Pancreas (tissue), 10 donors: ENCODE data around the gene CD52. TPM values are rescaled to one million over a fixed set of nuclear protein-coding genes. Genes with fewer than 3 reads are reported as not detected.
A peak's percentile ranks its signal among the peaks of the same experiment; 100 is the strongest.

Experiments
- ATAC-seq, 4 donors: fragments of 200-7000 bp; cut with Tn5 transposase; one replicate each; pipeline versions ENCODE4 v1.8.0 to v1.9.1; 2020; ENCODE audit warnings: mild to moderate bottlenecking in 4 of 4, moderate library complexity in 4 of 4
- DNase-seq, 6 donors: peaks; one replicate each; pipeline ENCODE4 v3.0.0-alpha.2; 2020
- FAIRE-seq: peaks from 2 replicates; lab custom pipeline; 2012; peaks lifted over from hg19 to GRCh38; lab: Jason Lieb, UNC
- H3K27ac ChIP-seq, 4 donors: fragments of 200-600 bp; sonication (generic); 1 replicate in 3 of 4; 2 replicates in 1 of 4; pipeline versions ENCODE4 v1.5.0 to v1.8.0; 2020
- H3K27me3 ChIP-seq, 4 donors: fragments of 200-600 bp; one replicate each; pipeline ENCODE4 v1.8.0; 2021
- H3K36me3 ChIP-seq, 3 donors: fragments of 200-600 bp; sonication (generic) in 1 of 3; one replicate each; pipeline versions ENCODE4 v1.5.0 to v1.8.0; 2020 to 2021
- H3K4me1 ChIP-seq, 3 donors: fragments of 200-600 bp; one replicate each; pipeline ENCODE4 v1.8.0; 2021
- H3K4me3 ChIP-seq, 4 donors: fragments of 200-600 bp; sonication (generic) in 2 of 4; one replicate each; pipeline versions ENCODE4 v1.5.0 to v1.8.0; 2020 to 2021
- H3K9me3 ChIP-seq, 4 donors: fragments of 200-600 bp; one replicate each; pipeline ENCODE4 v1.8.0; 2021
- CTCF ChIP-seq, 4 donors: fragments of 200-600 bp; sonication (generic) in 3 of 4; IDR thresholded peaks; one replicate each; pipeline versions ENCODE4 v1.5.0 to v1.8.0; 2021; ENCODE audit warnings: antibody characterized with exemption in 4 of 4
- WGBS, 2 donors: extraction: QIAGEN DNeasy Blood & Tissue Kit; methylation state at CpG; one replicate each; pipeline ENCODE4 v1.1.7; 2013; 5-methylcytosine and 5-hydroxymethylcytosine counted together
- intact Hi-C, 3 donors: fragments of 100-400 bp; cut with DNase I; formaldehyde crosslinking; loops; one replicate each; pipeline versions ENCODE4 v1.11.1 to v1.14.2; 2022
- polyA plus RNA-seq, 2 donors: library from polyadenylated mRNA; stranded (reverse); fragments of 200-250 nt; gene quantifications; one replicate each; pipeline ENCODE4 v1.2.3, GENCODE V29; 2013
- total RNA-seq, 6 donors: library from RNA; stranded (reverse); fragmentation: NEBNext Ultra II Directional in 4 of 6; extraction: Animal tissue kit (Norgen Biotek cat#: 25700) in 4 of 6; gene quantifications; one replicate each; pipeline versions ENCODE4 v1.2.1 to v1.2.4, GENCODE V29; 2021 to 2023
- donor health status: healthy with polysubstance abuse.
- donor health status: DM: no; HTN: no; CAD: no; lungs with moderate emphysema.
- donor health status: DM: no; HTN: no; CAD: no.
- donor health status: control.
- donor health status: control.
- donor health status: Bipolar disorder and iron deficiency.
- donor health status: DM: yes; HTN: yes; CAD: no.
- donor health status: DM: no; HTN: no; CAD: no.
- donor health status: DM: no; HTN: no; CAD: no.
- donor health status: DM: yes; HTN: yes; CAD: no.

The CD52 gene
- total and polyA plus RNA-seq, 8 donors = 0.98 to 13.0 (median 3.5) TPM

GRCh38 chr1:26278303-26278702, 39.5 kb upstream of the CD52 start:
- Histone ChIP-seq H3K36me3 (no peaks in the 10 kb centered on the region), H3K4me3 (no peak overlapping the region), H3K4me1 (peaks cover 33 to 53% (median 36%) of the 10 kb centered on the region in 3 donors), H3K9me3 (no peaks in the 10 kb centered on the region), H3K27ac (peak overlapping the region; percentile 62 to 93 (median 89)), H3K27me3 (no peaks in the 10 kb centered on the region)
- ATAC-seq = no peak
- no peak for FAIRE-seq
- TF ChIP-seq CTCF (IDR thresholded peaks at IDR 0.05) = no peak
- no peak for DNase-seq
- WGBS, 2 donors = 60 to 64% methylated on average over 4 of the region's 4 CpGs
- intact Hi-C loops = loop anchor here in 1 of 3 donors (5.0 kb wide), 1 partner anchor 39 kb away; the partner anchor contains the start of gene CD52

DNA sequence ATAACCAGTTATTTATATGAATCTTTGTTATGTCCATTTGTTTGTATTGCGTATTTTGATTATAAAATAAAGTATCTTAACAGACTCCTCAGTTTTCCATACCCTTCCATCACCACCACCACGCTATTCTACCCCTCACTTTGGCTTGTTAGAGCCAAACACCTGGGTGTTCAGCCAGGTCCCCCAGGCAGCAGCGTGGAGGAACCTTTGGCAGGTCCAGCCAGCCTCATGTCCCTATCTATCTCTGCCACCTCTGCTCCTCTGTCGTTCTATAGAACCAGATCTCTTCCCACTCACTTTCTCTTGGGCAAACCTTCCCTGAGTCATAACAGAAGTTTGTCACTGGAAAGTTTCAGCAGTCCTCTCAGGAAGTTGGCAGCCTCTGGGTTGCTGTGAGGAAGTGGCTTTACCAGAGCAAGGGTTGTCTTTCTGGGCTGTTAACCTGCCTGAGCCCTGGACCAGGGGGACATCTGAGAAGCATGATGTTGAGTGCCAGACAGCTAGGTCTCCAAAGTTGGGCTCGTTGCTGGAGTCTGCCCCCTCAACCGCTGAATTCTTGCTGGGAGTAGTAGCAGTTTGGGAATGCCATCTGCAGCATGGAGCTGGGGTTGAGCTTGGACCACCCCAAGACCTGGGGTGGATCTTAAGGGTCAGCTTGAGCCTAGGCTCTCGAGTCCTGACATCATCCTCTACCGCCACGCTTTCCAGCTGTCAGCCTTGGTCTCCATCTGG, 38.9 kb upstream of the CD52 start:
- DNase-seq (peak in 2 of 6 donors; percentile 39 to 46), FAIRE-seq (no peak), ATAC-seq (peak in 3 of 4 donors; percentile 1 to 22 (median 5))
- H3K27me3 ChIP-seq = no peaks in the 10 kb centered on the region
- 49 to 55% methylated on average over 9 of the region's 9 CpGs for WGBS, 2 donors
- H3K36me3 ChIP-seq = no peaks in the 10 kb centered on the region
- no peaks in the 10 kb centered on the region for H3K9me3 ChIP-seq
- peak overlapping the region; percentile 85 to 95 (median 93) for H3K27ac ChIP-seq
- peaks cover 33 to 53% (median 36%) of the 10 kb centered on the region in 3 donors for H3K4me1 ChIP-seq
- peak overlapping the region in 3 of 4 donors; percentile 68 to 100 (median 84) for H3K4me3 ChIP-seq
- intact Hi-C loops = loop anchor here in 1 of 3 donors (5.0 kb wide), 1 partner anchor 38 kb away; the partner anchor contains the start of gene CD52
- no peak for TF ChIP-seq CTCF (IDR thresholded peaks at IDR 0.05)

DNA sequence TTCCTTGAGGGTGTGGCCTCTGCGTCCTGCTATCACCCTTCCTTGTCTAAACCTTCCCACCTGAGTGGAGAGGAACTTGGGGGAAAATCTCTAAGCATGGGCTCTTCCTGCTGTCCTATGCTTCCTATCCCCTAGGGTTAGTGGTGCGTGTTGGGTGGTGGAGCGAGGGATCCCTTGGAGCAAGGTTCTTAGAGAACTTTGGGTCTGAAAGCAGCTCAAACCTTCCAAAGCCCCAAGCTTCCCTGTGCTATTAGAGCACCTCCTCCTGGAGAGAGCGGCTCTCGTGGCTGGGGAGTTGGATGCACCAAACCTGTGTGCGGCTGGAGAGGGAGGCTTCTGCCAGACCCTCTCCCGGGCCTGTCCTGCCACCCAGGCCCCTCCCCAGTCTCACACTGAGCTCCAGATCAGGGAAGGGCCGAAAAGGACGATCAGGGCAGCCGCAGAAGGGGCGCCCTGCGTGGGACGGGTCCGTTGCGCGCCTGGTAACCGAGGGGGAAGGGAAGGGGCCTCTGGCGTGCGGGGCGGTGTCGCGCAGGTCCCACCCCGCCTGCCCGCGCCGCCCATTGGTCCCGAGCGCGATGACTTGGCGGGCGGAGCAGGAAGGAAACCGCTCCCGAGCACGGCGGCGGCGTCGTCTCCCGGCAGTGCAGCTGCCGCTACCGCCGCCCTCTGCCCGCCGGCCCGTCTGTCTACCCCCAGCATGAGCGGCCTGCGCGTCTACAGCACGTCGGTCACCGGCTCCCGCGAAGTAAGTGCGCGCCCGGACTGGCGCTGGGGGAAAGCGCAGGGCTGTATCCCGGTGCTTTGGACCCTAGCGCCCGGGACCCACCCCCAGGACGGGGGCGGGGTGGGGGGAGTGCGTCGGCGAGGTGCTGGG, 38.1 kb upstream of the CD52 start, which contains the start of gene SH3BGRL3:
SH3BGRL3 (plus strand) TSS at position 631 of the 877 bp plus-strand sequence; CDS start at position 701, 70 bp downstream.
- TF ChIP-seq CTCF (IDR thresholded peaks at IDR 0.05) = no peak
- Histone ChIP-seq H3K9me3 (no peaks in the 10 kb centered on the region), H3K27me3 (no peaks in the 10 kb centered on the region), H3K27ac (peak within 1 kb of the TSS; percentile 85 to 95 (median 93)), H3K36me3 (no peaks in the 10 kb centered on the region), H3K4me1 (peaks cover 33 to 57% (median 36%) of the 10 kb centered on the region in 3 donors), H3K4me3 (peak within 1 kb of the TSS; percentile 68 to 100 (median 80))
- FAIRE-seq (no peak), DNase-seq (peak; percentile 88 to 95 (median 90)), ATAC-seq (peak; percentile 84 to 87 (median 86))
- WGBS, 2 donors = 1 to 3% methylated on average over 23 to 66 of the region's 66 CpGs
- intact Hi-C loops = loop anchor here in 2 of 3 donors (5.0 kb wide), 2 partner anchors 38 to 43 kb away; partner anchors contain the start of gene CD52 (in 1 of the 2)

DNA sequence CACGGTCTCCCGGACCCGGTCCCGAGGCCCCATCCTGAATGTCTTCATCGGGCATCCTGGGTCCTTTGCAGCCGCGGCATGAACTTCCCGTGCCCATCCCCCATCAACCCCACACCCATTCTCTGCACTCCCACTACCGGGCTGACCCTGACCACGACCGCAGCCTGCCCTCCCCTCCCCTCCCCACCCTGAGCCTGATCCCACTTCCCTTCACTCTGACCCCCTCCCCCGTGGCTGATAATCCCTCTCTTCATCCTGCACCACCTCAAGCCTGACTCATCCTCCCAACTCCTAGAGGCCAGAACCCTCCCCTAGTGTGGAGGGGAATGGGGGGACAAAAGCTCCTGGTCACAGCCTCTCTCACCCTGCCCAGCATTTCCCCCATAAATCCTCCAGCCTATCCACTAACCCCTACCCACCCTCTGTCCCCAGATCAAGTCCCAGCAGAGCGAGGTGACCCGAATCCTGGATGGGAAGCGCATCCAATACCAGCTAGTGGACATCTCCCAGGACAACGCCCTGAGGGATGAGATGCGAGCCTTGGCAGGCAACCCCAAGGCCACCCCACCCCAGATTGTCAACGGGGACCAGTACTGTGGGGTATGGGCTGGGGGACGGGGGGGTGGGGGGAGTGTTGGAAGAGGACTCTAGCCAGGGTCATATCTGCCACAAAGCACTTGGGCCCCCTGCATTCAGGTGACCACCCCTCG, 37.3 kb upstream of the CD52 start:
- DNase-seq (peak in 3 of 6 donors; percentile 29 to 56 (median 41)), ATAC-seq (no peak), FAIRE-seq (no peak)
- no peak for TF ChIP-seq CTCF (IDR thresholded peaks at IDR 0.05)
- Histone ChIP-seq H3K4me3 (peak overlapping the region; percentile 68 to 100 (median 80)), H3K9me3 (no peaks in the 10 kb centered on the region), H3K4me1 (peaks cover 33 to 52% (median 36%) of the 10 kb centered on the region in 3 donors), H3K36me3 (no peaks in the 10 kb centered on the region), H3K27me3 (no peaks in the 10 kb centered on the region), H3K27ac (peak overlapping the region; percentile 85 to 95 (median 93))
- WGBS, 2 donors = 28 to 39% methylated on average over 14 to 20 of the region's 20 CpGs
- intact Hi-C loops = loop anchor here in 1 of 3 donors (5.0 kb wide), 1 partner anchor 42 kb away; no protein-coding TSS in a partner anchor
